ENCODE results near the gene CCPG1. TPM values are rescaled to one million over a fixed set of nuclear protein-coding genes. Genes with fewer than 3 reads are reported as not detected.
"Not testable (repeated sequence)": the region's sequence is repeated elsewhere in the genome, so short reads cannot be mapped to it uniquely, and the experiment has no call there.

CCPG1 gene
- 10 to 100 TPM; 13.0 to 13.1 TPM for total RNA-seq

- Mint-ChIP-seq H3K36me3 (ENCODE audit: low read depth) (no peaks in the 10 kb centered on the region), H3K27ac (peak within 1 kb of the TSS; percentile 91), H3K4me1 (peaks cover 28% of the 10 kb centered on the region), H3K9me3 (no peaks in the 10 kb centered on the region), H3K27me3 (no peaks in the 10 kb centered on the region), H3K4me3 (peak within 1 kb of the TSS; percentile 87)
- ChIA-PET CTCF (interaction anchor here (0.6 to 2.2 kb wide), 24 partner anchors 9 to 285 kb away, joined by 3 to 13 read pairs (median 4); partner anchors contain the start of genes PIGB and PIGBOS1), POLR2A (interaction anchor here (0.6 to 1.0 kb wide), 3 partner anchors 32 to 271 kb away, joined by 3 read pairs; no protein-coding TSS in a partner anchor)
- DNase-seq: peak; percentile 89
Observed at GRCh38 chr15:55408012-55408928, at the start of gene CCPG1, which contains the start of gene PIERCE2. Gene CCPG1, minus strand, starts transcription at chr15:55408359. Its CDS starts 18,935 bp downstream, at chr15:55389424. Gene PIERCE2, plus strand, starts transcription at chr15:55408495. Its CDS starts 274 bp downstream, at chr15:55408769.

- POLR2A ChIA-PET: no interaction called here
- no peak overlapping the region for H3K4me3 Mint-ChIP-seq
- CTCF ChIA-PET: no interaction called here
- peaks cover 3% of the 10 kb centered on the region for H3K4me1 Mint-ChIP-seq
- peaks cover 2% of the 10 kb centered on the region for H3K27me3 Mint-ChIP-seq
- no peak overlapping the region for H3K27ac Mint-ChIP-seq
- no peaks in the 10 kb centered on the region for H3K36me3 Mint-ChIP-seq (ENCODE audit: low read depth)
- DNase-seq: no peak
- H3K9me3 Mint-ChIP-seq: peaks cover 9% of the 10 kb centered on the region
Observed at GRCh38 chr15:55457401-55458022, 49.4 kb upstream of the CCPG1 start.

GRCh38 chr15:55447030-55447394 is 38.9 kb upstream of the CCPG1 start:
- DNase-seq; H3K9me3 Mint-ChIP-seq; H3K36me3 Mint-ChIP-seq (ENCODE audit: low read depth); H3K27me3 Mint-ChIP-seq; H3K4me1 Mint-ChIP-seq; POLR2A ChIA-PET; H3K27ac Mint-ChIP-seq; H3K4me3 Mint-ChIP-seq; CTCF ChIA-PET: not testable (repeated sequence)

GRCh38 chr15:55446379-55447029 is 38.3 kb upstream of the CCPG1 start:
- H3K4me1 Mint-ChIP-seq; H3K27me3 Mint-ChIP-seq; POLR2A ChIA-PET; H3K27ac Mint-ChIP-seq; DNase-seq; H3K9me3 Mint-ChIP-seq; H3K36me3 Mint-ChIP-seq (ENCODE audit: low read depth); H3K4me3 Mint-ChIP-seq; CTCF ChIA-PET: not testable (repeated sequence)

- CTCF ChIA-PET; H3K4me3 Mint-ChIP-seq; H3K27me3 Mint-ChIP-seq; DNase-seq; POLR2A ChIA-PET; H3K27ac Mint-ChIP-seq; H3K9me3 Mint-ChIP-seq; H3K36me3 Mint-ChIP-seq (ENCODE audit: low read depth); H3K4me1 Mint-ChIP-seq: not testable (repeated sequence)
Observed at GRCh38 chr15:55445936-55446335, 37.8 kb upstream of the CCPG1 start.

GRCh38 chr15:55443141-55443540 is 35.0 kb upstream of the CCPG1 start:
- POLR2A ChIA-PET; H3K27me3 Mint-ChIP-seq; H3K4me1 Mint-ChIP-seq; H3K36me3 Mint-ChIP-seq (ENCODE audit: low read depth); H3K27ac Mint-ChIP-seq; H3K9me3 Mint-ChIP-seq; H3K4me3 Mint-ChIP-seq; DNase-seq; CTCF ChIA-PET: not testable (repeated sequence)

GRCh38 chr15:55434989-55435825 is 27.0 kb upstream of the CCPG1 start:
- H3K27ac Mint-ChIP-seq: no peak overlapping the region
- H3K27me3 Mint-ChIP-seq: no peaks in the 10 kb centered on the region
- H3K4me3 Mint-ChIP-seq: no peak overlapping the region
- POLR2A ChIA-PET: no interaction called here
- peak; percentile 26 for DNase-seq
- CTCF ChIA-PET: interaction anchor here (0.5 to 1.8 kb wide), 5 partner anchors 49 to 358 kb away, joined by 3 to 5 read pairs (median 3); no protein-coding TSS in a partner anchor
- H3K36me3 Mint-ChIP-seq (ENCODE audit: low read depth): no peaks in the 10 kb centered on the region
- no peaks in the 10 kb centered on the region for H3K9me3 Mint-ChIP-seq
- peaks cover 8% of the 10 kb centered on the region for H3K4me1 Mint-ChIP-seq

GRCh38 chr15:55422089-55422488 is 13.9 kb upstream of the CCPG1 start:
- Mint-ChIP-seq H3K27ac (no peak overlapping the region), H3K4me1 (no peaks in the 10 kb centered on the region), H3K9me3 (no peaks in the 10 kb centered on the region), H3K4me3 (no peak overlapping the region), H3K27me3 (no peaks in the 10 kb centered on the region), H3K36me3 (ENCODE audit: low read depth) (no peaks in the 10 kb centered on the region)
- no peak for DNase-seq
- ChIA-PET POLR2A (no interaction called here), CTCF (interaction anchor here (1.6 kb wide), 1 partner anchor 14 kb away, joined by 7 read pairs; the partner anchor contains the start of genes CCPG1 and PIERCE2)

- no peak for DNase-seq
- H3K27ac Mint-ChIP-seq: no peak overlapping the region
- H3K4me1 Mint-ChIP-seq: no peaks in the 10 kb centered on the region
- no peaks in the 10 kb centered on the region for H3K27me3 Mint-ChIP-seq
- ChIA-PET POLR2A (no interaction called here), CTCF (interaction anchor here (0.7 to 1.3 kb wide), 2 partner anchors 12 to 15 kb away, joined by 3 to 5 read pairs; partner anchors contain the start of genes CCPG1 and PIERCE2)
- no peaks in the 10 kb centered on the region for H3K9me3 Mint-ChIP-seq
- H3K36me3 Mint-ChIP-seq (ENCODE audit: low read depth): no peaks in the 10 kb centered on the region
- no peak overlapping the region for H3K4me3 Mint-ChIP-seq
Observed at GRCh38 chr15:55420171-55420866, 12.2 kb upstream of the CCPG1 start.

- H3K4me3 Mint-ChIP-seq; H3K27ac Mint-ChIP-seq; H3K4me1 Mint-ChIP-seq; POLR2A ChIA-PET; H3K9me3 Mint-ChIP-seq; DNase-seq; H3K27me3 Mint-ChIP-seq; H3K36me3 Mint-ChIP-seq (ENCODE audit: low read depth): not testable (repeated sequence)
- CTCF ChIA-PET: interaction anchor here (1.5 kb wide), 1 partner anchor 9 kb away, joined by 3 read pairs; the partner anchor contains the start of gene PIERCE2
Observed at GRCh38 chr15:55417678-55418077, 9.5 kb upstream of the CCPG1 start.

- H3K4me1 Mint-ChIP-seq: peaks cover 21% of the 10 kb centered on the region
- H3K9me3 Mint-ChIP-seq; DNase-seq; H3K36me3 Mint-ChIP-seq (ENCODE audit: low read depth); H3K27me3 Mint-ChIP-seq: not testable (repeated sequence)
- peak overlapping the region; percentile 91 for H3K27ac Mint-ChIP-seq
- POLR2A ChIA-PET: interaction anchor here (1.0 kb wide), 1 partner anchor 31 kb away, joined by 3 read pairs; no protein-coding TSS in a partner anchor
- peak overlapping the region; percentile 87 for H3K4me3 Mint-ChIP-seq
- CTCF ChIA-PET: interaction anchor here (0.6 to 2.2 kb wide), 22 partner anchors 8 to 285 kb away, joined by 3 to 13 read pairs (median 4); partner anchors contain the start of genes PIGB and PIGBOS1
Observed at GRCh38 chr15:55408976-55409375, 817 bp upstream of the CCPG1 start.

Data from activated CD4-positive, alpha-beta T cell treated with anti-CD3 and anti-CD28 coated beads, Interleukin-2, amount 10 ng/mL, durations not matched to agents 7 days and 5 days (primary cell).